ENCODE measurements around the gene PLP1. TPM values are rescaled to one million over a fixed set of nuclear protein-coding genes. Genes with fewer than 3 reads are reported as not detected.
A peak's percentile ranks its signal among the peaks of the same experiment; 100 is the strongest.
"Not testable (repeated sequence)": the region's sequence is repeated elsewhere in the genome, so short reads cannot be mapped to it uniquely, and the experiment has no call there.

Gene PLP1
- total RNA-seq, 1 experiment from 2014 or later: 29.2 TPM

- TF ChIP-seq FOXK1 (CRISPR knock-in tag; IDR thresholded peaks at IDR 0.05): no peak
- TF ChIP-seq USF2 (CRISPR knock-in tag; IDR thresholded peaks at IDR 0.05): no peak
- TF ChIP-seq ZNF396 (CRISPR knock-in tag; IDR thresholded peaks at IDR 0.05; ENCODE audit: borderline replicate concordance): no peak
- no peak for TF ChIP-seq MXD4 (CRISPR knock-in tag; IDR thresholded peaks at IDR 0.05; ENCODE audit: borderline replicate concordance)
- TF ChIP-seq IRF1 (CRISPR knock-in tag; IDR thresholded peaks at IDR 0.05): no peak
- no peak for TF ChIP-seq SOX15 (CRISPR knock-in tag; IDR thresholded peaks at IDR 0.05)
- no peak for TF ChIP-seq ZBTB43 (CRISPR knock-in tag; IDR thresholded peaks at IDR 0.05)
- no peak for TF ChIP-seq ZNF317 (CRISPR knock-in tag; IDR thresholded peaks at IDR 0.05; ENCODE audit: borderline replicate concordance, low read depth)
- TF ChIP-seq PRRX2 (CRISPR knock-in tag; IDR thresholded peaks at IDR 0.05): no peak
- TF ChIP-seq STAT6 (CRISPR knock-in tag; conservative IDR thresholded peaks at IDR 0.05; ENCODE audit: low read depth): no peak
- CTCF ChIA-PET: no interaction called here
- Mint-ChIP-seq H3K27ac (no peak overlapping the region), H3K4me1 (0 out of 2 replicates have a peak, but pooled peaks cover 4% of the 10 kb centered on the region), H3K36me3 (no peaks in the 10 kb centered on the region), H3K9me3 (no peaks in the 10 kb centered on the region), H3K4me3 (no peak overlapping the region), H3K27me3 (ENCODE audit: low read depth) (peaks cover 19% of the 10 kb centered on the region)
- ATAC-seq: no peak
- POLR2A ChIA-PET: no interaction called here
- DNase-seq (ENCODE audit: low spot score): no peak
Measured at GRCh38 chrX:103811858-103812257, 35.2 kb downstream of the PLP1 start.

GRCh38 chrX:103817101-103817500, 40.5 kb downstream of the PLP1 start:
- ATAC-seq; H3K4me3 Mint-ChIP-seq; CTCF ChIA-PET; H3K36me3 Mint-ChIP-seq; DNase-seq (ENCODE audit: low spot score); H3K9me3 Mint-ChIP-seq; H3K27ac Mint-ChIP-seq; H3K4me1 Mint-ChIP-seq; POLR2A ChIA-PET: not testable (repeated sequence)
- H3K27me3 Mint-ChIP-seq (ENCODE audit: low read depth): peaks cover 26% of the 10 kb centered on the region

- Mint-ChIP-seq H3K4me3 (no peak overlapping the region), H3K27ac (no peak overlapping the region), H3K4me1 (no peaks in the 10 kb centered on the region), H3K27me3 (ENCODE audit: low read depth) (peaks cover 26% of the 10 kb centered on the region), H3K36me3 (no peaks in the 10 kb centered on the region), H3K9me3 (no peaks in the 10 kb centered on the region)
- DNase-seq (ENCODE audit: low spot score) (no peak), ATAC-seq (no peak)
- POLR2A ChIA-PET: no interaction called here
- CTCF ChIA-PET: no interaction called here
- TF ChIP-seq ZBTB43 (CRISPR knock-in tag; IDR thresholded peaks at IDR 0.05) (no peak), CTCF (IDR thresholded peaks at IDR 0.05) (peak; percentile 60)
Measured at GRCh38 chrX:103817502-103817901, 40.9 kb downstream of the PLP1 start.

All from WTC11 (cell line).